Prostate gland (tissue), 2 donors: ENCODE results near the gene PRKACG. TPM values are rescaled to one million over a fixed set of nuclear protein-coding genes. Genes with fewer than 3 reads are reported as not detected.

Source experiments
- DNase-seq: peaks from one replicate; pipeline ENCODE4 v3.0.0-alpha.2; 2019; ENCODE audit warnings: low spot score
- H3K27ac ChIP-seq, 2 donors: fragments of 200-600 bp; sonication (generic); 2 replicates each; pipeline ENCODE4 v1.5.1; 2017 to 2019
- H3K27me3 ChIP-seq: fragments of 200-600 bp; sonication (generic); replicated peaks from 2 replicates; pipeline ENCODE4 v1.5.1; 2019; ENCODE audit not compliant: insufficient read depth
- H3K36me3 ChIP-seq, 2 donors: fragments of 200-600 bp; sonication (generic); 1 replicate in 1 of 2; 2 replicates in 1 of 2; pipeline versions ENCODE4 v1.5.1 to v1.8.1; 2017 to 2019
- H3K4me1 ChIP-seq: fragments of 200-600 bp; sonication (generic); replicated peaks from 2 replicates; pipeline ENCODE4 v1.5.1; 2019
- H3K4me3 ChIP-seq, 2 donors: fragments of 200-600 bp; sonication (generic); 2 replicates each; pipeline ENCODE4 v1.5.1; 2017 to 2019
- H3K9me3 ChIP-seq: fragments of 200-600 bp; sonication (generic); 2 replicates; pipeline ENCODE4 v1.5.1; 2017
- POLR2A ChIP-seq: fragments of 450-650 bp; IDR thresholded peaks from one replicate; pipeline ENCODE4 v1.6.1; 2016; ENCODE audit warnings: antibody characterized with exemption, mild to moderate bottlenecking
- POLR2AphosphoS5 ChIP-seq: sonication (generic); formaldehyde crosslinking; IDR thresholded peaks from one replicate; pipeline ENCODE4 v1.6.1; 2017; ENCODE audit warnings: antibody characterized with exemption
- WGBS: methylation state at CpG from one replicate; pipeline ENCODE4 v1.1.5; 2018; 5-methylcytosine and 5-hydroxymethylcytosine counted together
- intact Hi-C: fragments of 100-400 bp; cut with DNase I; formaldehyde crosslinking; loops from one replicate; pipeline ENCODE4 v1.14.2; 2022
- total RNA-seq, 2 donors: library from RNA; depleted of rRNA; stranded (reverse); fragments of >200 nt; gene quantifications; one replicate each; pipeline ENCODE4 v1.1.0, GENCODE V29; 2016
- TF ChIP-seq, protein P1 (sequence below), 4 experiments: fragments of 200-600 bp in 2 of 4; fragments of 450-650 bp in 2 of 4; sonication (generic) in 2 of 4; IDR thresholded peaks; 1 replicate in 3 of 4; 2 replicates in 1 of 4; pipeline ENCODE4 v1.5.1; 2016 to 2019; ENCODE audit warnings: antibody characterized with exemption in 4 of 4, mild to moderate bottlenecking in 2 of 4, moderate library complexity in 2 of 4

Gene PRKACG
- total RNA-seq, 2 donors from 2014 or later, result 5.1 TPM; not detected in 1

DNA sequence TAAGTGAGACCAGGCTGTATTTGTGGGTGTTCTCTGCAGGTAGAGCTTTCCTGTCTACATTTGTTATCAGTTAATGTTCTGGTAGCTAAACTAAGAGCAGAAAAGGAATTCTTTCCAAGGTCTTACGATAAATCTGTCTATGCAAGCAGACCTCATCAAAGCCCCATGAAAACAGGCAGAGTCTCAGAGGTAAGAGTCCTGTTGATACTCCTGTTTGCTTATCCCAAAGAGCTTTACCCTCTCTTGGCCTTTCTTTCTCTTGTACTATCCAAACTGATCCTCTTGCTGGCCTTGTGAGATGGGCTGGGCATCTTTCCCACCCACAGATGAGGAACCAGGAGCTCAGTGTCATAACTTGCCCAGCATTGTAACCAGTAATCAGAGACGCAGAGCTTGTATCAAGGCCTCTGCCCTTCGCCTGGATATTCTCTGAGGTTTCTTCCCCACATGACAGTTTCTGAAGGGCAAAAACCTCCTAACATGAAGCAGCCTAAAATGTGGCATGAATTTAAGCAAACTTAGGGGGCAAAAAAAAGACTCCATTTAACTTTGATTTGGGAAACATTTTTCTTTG is 33.5 kb downstream of the PRKACG start:
- intact Hi-C loops, result no loop called here
- peak overlapping the region in 1 of 2 donors; percentile 26 for H3K27ac ChIP-seq
- TF ChIP-seq POLR2A, result no peak
- no peak for TF ChIP-seq POLR2AphosphoS5
- TF ChIP-seq, protein P1, sequence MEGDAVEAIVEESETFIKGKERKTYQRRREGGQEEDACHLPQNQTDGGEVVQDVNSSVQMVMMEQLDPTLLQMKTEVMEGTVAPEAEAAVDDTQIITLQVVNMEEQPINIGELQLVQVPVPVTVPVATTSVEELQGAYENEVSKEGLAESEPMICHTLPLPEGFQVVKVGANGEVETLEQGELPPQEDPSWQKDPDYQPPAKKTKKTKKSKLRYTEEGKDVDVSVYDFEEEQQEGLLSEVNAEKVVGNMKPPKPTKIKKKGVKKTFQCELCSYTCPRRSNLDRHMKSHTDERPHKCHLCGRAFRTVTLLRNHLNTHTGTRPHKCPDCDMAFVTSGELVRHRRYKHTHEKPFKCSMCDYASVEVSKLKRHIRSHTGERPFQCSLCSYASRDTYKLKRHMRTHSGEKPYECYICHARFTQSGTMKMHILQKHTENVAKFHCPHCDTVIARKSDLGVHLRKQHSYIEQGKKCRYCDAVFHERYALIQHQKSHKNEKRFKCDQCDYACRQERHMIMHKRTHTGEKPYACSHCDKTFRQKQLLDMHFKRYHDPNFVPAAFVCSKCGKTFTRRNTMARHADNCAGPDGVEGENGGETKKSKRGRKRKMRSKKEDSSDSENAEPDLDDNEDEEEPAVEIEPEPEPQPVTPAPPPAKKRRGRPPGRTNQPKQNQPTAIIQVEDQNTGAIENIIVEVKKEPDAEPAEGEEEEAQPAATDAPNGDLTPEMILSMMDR (IDR thresholded peaks at IDR 0.05), result no peak
- no peaks in the 10 kb centered on the region for H3K9me3 ChIP-seq
- H3K4me1 ChIP-seq, result no peaks in the 10 kb centered on the region
- H3K27me3 ChIP-seq, result no peaks in the 10 kb centered on the region
- no peaks in the 10 kb centered on the region for H3K36me3 ChIP-seq
- no peak overlapping the region for H3K4me3 ChIP-seq
- DNase-seq, result no peak
- WGBS, result 43% methylated on average over 3 of the region's 3 CpGs

DNA sequence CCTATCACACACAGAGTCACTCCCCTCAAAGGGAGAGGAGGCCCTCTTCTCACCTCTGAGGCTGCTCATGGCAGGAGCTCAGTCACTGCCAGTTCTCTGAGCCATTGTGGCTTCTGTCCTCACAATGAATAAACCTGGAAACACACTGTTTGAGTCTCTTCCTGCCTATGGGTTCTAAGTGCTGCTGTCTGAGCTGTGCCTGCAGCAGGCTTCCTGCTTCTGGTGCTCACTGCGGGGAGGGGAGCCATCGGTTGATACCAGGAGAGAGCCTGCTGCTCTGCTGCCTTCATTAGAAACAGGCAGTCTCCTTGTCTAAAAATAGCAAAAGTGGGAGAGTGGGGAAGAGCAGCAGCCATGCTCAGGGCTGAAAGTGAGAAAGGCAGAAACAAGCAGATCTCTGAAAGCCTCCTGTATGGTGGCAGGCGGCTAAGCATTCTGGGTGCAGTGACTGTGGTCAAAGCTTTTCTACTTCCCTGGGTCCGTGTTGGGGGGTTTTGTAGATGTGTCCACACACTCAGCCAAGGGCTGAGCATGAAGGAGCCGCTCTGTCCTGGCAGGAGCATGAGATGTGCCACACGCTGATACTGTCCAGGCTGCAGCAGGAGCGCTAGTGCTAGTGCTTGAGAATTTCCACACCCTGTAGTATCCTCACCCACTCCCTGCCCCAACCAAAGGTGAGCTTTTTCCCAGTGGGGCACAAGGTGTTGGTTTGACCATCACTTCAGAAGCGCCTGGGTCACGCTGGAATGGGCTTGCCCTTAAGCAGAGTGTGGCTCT is 34.2 kb downstream of the PRKACG start:
- WGBS, result 82% methylated on average over 9 of the region's 9 CpGs
- no peaks in the 10 kb centered on the region for H3K36me3 ChIP-seq
- no peak overlapping the region for H3K4me3 ChIP-seq
- no peak for DNase-seq
- TF ChIP-seq POLR2AphosphoS5, result no peak
- TF ChIP-seq POLR2A, result no peak
- TF ChIP-seq, protein P1 (IDR thresholded peaks at IDR 0.05), result no peak
- no peaks in the 10 kb centered on the region for H3K4me1 ChIP-seq
- no peak overlapping the region for H3K27ac ChIP-seq
- intact Hi-C loops, result no loop called here
- H3K27me3 ChIP-seq, result no peaks in the 10 kb centered on the region
- no peaks in the 10 kb centered on the region for H3K9me3 ChIP-seq

DNA sequence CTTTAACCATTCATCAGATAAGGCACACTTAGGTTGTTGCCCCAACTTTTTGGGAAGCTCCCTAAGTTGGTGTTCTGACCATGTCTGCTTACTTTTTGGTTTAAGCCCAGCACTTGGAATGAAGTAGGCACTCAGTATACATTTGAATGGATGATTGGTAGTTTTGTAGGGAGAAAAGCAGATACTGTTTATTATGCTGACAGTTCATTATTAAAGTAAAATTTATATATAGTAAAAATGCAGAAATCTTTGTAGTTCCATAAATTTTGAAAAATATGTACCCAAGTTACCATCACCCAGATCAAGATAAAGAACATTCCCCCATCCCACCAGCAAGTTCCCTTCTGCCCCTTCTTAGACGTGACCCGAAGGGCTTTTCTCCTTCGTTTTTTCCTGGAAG is 35.4 kb downstream of the PRKACG start:
- Histone ChIP-seq H3K36me3 (no peaks in the 10 kb centered on the region), H3K4me1 (no peaks in the 10 kb centered on the region), H3K4me3 (no peak overlapping the region), H3K27ac (no peak overlapping the region), H3K27me3 (no peaks in the 10 kb centered on the region), H3K9me3 (no peaks in the 10 kb centered on the region)
- intact Hi-C loops, result no loop called here
- DNase-seq, result no peak
- no peak for TF ChIP-seq POLR2A
- no peak for TF ChIP-seq POLR2AphosphoS5
- TF ChIP-seq, protein P1 (IDR thresholded peaks at IDR 0.05), result no peak
- 97% methylated on average over 3 of the region's 3 CpGs for WGBS

DNA sequence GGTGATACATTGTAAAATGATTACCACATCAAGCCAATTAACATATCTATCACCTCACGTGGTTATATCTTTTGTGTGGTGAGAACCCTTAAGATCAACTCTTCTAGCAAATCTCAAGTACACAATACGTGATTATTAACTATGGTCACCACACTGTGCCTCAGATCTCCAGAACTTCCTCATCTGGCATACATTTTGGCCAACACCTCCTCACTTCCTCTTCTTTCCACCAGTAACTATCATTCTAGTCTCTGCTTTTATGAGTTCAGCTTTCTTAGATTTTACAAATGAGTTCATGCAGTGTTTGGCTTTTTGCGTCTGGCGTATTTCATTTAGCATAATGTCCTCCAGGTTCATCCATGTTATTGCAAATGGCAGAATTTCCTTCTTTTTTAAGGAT is 35.8 kb downstream of the PRKACG start:
- Histone ChIP-seq H3K4me3 (no peak overlapping the region), H3K4me1 (no peaks in the 10 kb centered on the region), H3K27ac (no peak overlapping the region), H3K9me3 (no peaks in the 10 kb centered on the region), H3K27me3 (no peaks in the 10 kb centered on the region), H3K36me3 (no peaks in the 10 kb centered on the region)
- no peak for DNase-seq
- TF ChIP-seq POLR2AphosphoS5, result no peak
- TF ChIP-seq, protein P1 (IDR thresholded peaks at IDR 0.05), result no peak
- no peak for TF ChIP-seq POLR2A
- intact Hi-C loops, result no loop called here
- 90% methylated on average over 4 of the region's 4 CpGs for WGBS
